Stimulated activated CD4-positive, alpha-beta T cell treated with anti-CD3 and anti-CD28 coated beads, Interleukin-15, amount 100 ng/mL, for 24 hours (primary cell): ENCODE results near the gene CLDN16.

Experiments used
- DNase-seq: peaks from one replicate; pipeline ENCODE4 v3.0.0-alpha.2; 2020

CLDN16 gene

GRCh38 chr3:190387578-190388213, at the start of gene CLDN16:
CLDN16 (plus strand) TSS chr3:190388163; CDS start chr3:190388330, 167 bp downstream.
- no peak for DNase-seq

DNA sequence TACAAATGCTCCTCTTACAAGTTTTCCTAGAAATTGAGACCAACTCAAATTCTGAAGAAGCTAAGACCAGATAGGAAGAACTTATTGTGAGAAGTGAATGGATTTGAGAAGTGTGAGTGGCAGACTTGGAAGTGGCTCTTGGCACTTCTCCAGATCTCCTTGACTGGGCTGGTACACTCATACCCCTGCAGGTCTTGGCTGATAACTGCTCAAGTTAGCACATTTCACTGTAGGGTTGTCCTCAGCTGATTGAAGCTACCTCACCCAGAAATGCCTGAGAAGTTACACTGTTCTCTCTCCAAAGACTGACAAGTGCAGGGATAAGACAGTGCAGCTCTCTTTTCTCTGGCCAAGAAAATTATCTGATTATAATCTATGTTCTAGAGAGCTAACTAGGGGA, 49.2 kb upstream of the CLDN16 start:
- DNase-seq: no peak

GRCh38 chr3:190339130-190339529, 48.8 kb upstream of the CLDN16 start:
- no peak for DNase-seq

DNA sequence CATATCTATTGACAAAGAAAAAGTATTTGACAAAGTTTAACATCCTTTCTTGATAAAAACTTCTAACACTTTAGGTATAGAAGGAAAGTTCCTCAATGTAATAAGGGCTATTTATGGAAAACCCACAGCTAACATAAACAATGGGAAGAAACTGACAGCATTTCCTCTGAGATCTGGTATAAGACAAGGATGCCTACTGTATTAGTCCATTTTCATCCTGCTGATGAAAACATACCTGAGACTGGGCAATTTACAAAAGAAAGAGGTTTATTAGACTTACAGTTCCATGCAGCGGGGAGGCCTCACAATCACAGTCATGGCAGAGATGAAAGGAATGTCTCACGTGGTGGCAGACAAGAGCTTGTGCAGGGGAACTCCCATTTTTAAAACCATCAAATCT, 47.9 kb upstream of the CLDN16 start:
- no peak for DNase-seq

- DNase-seq: no peak
Observed at GRCh38 chr3:190345027-190345821, 42.7 kb upstream of the CLDN16 start.

- DNase-seq: no peak
Observed at GRCh38 chr3:190345878-190346277, 42.1 kb upstream of the CLDN16 start.

- no peak for DNase-seq
Observed at GRCh38 chr3:190346541-190346940, 41.4 kb upstream of the CLDN16 start.

DNA sequence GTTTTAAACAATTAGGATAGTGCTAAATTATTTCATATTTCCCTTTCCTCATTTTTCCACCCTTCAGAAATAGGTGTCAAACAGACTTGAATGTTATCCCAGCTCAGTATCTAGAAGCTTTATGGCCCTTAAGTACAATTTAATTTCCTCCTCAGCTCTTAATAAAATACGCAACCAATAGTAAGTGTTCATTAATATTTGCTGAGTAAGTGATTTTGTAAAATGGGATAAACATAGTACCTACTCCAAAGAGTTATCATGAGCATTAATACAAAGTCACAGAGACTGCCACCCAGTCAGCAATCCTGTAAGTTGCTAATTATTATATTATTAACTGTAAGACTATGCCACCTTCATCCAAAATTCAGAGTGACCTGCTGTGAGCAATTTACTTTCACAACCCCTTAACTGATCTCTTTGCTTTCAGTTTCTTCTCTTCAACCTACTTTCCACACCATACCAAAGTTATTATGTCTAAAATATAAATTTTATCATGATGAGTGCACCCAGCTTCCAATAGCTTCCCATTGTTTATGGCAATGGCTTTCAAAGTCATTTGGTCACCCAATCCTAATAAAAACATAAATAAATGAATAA, 35.0 kb upstream of the CLDN16 start:
- DNase-seq: no peak

DNA sequence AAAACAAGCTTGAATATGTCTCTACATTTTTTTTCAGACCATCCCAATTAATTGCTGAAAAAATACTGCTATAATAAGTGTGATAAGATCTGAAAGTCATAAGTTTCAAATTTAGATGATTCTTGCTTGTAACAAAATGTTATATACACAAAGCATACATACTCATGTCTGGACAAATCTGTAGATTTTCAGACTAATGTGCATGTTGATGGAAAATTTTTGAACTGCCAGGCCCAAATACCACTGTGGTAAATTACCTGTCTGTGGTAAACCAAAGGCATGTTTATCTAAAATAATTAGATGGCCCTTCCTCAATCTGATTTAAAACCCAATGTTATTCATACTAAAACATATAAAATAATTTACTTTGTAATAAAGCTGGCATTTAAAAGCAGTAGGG, 31.7 kb upstream of the CLDN16 start:
- DNase-seq: no peak

DNA sequence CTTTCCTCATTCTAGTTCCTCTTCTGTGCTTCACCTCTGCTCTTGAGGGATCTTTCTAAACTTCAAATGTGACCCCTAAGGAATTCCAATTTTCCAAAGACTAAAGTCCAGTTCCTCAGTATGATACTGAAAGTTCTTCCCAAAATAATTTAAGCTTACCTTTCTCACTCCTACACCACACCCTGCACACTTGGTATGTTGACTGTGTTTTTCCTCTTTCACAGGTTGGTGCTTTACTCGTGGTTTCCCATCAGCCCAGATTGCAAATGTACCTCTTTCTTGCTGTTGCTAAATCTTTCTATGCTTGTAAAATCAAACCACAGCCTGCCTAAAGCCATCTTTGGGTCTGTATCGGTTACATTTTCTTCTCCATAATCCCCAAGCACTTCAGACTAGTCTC, 30.5 kb upstream of the CLDN16 start:
- no peak for DNase-seq

GRCh38 chr3:190359813-190360212, 28.1 kb upstream of the CLDN16 start:
- DNase-seq: no peak

DNA sequence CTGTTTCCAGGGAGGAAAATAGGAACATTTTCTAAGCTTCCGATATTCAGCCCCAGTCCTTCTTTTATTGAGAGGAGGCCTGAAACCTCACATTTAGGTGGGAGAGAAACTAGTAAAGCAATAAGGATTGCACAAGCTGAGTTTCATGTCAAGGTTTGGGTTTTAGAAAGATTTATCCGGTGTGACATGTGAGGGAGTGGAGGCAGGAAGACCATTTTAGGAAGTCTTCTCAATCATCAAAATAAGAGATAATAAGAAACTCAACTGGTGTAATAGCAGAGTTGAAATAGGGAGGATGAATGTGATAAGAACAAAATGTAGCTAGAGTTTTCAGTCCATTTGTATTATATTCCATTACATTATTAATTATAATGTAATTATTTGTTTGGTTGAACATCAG, 27.7 kb upstream of the CLDN16 start:
- DNase-seq: no peak

DNA sequence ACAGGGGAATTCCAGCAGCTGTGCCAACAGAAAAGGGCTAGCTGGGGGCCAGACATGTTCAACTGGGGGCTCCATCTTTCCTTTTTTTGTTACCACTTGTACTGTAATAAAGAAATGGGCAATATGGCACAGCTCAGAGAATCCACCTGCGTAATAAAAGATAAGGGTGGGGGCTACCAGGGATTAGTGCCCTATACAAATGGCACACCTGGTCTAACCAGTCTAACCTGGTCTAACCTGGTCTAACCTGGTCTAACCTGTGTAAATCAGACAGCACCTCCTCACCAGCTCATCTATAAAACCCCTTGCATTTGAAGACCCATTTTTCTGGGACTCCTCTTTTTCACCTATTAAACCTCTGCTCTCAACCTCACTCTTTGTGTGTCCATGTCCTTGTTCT, 26.2 kb upstream of the CLDN16 start:
- DNase-seq: no peak

DNA sequence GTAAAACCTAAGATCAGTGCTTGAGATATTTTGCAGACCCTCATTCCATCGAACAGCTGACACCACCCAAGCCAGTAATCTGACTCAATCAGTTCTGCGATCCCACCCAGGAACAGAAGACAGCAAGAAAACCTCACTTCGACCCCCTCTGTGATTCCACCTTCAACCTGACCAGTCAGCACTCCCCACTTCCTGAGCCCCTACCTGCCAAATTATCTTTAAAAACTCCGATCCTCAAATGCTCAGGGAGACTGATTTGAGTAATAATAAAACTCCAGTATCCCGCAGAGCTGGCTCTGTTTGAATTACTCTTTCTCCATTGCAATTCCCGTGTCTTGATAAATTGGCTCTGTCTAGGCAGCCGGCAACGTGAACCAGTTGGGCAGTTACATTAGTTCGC, 25.7 kb upstream of the CLDN16 start:
- no peak for DNase-seq

- no peak for DNase-seq
Observed at GRCh38 chr3:190366133-190366532, 21.8 kb upstream of the CLDN16 start.

DNA sequence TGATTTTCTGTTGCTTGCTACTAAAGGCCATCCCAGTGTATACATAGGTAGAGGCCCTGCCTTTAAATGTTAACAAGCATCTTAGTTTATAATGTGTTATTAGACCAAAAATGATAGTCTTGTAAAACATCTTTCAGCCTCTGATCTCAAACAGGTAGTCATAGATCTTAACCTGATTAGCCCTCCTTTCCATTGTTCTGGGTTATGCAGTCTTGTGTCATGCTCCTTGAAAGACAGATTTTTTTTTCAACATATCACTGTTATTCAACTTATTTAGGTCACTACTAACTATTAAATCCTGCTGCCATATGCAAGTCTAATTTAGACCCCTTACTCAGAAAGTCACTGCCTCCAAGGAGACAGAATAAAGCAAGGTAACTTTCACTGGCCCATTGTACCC, 19.1 kb upstream of the CLDN16 start:
- DNase-seq: no peak

DNA sequence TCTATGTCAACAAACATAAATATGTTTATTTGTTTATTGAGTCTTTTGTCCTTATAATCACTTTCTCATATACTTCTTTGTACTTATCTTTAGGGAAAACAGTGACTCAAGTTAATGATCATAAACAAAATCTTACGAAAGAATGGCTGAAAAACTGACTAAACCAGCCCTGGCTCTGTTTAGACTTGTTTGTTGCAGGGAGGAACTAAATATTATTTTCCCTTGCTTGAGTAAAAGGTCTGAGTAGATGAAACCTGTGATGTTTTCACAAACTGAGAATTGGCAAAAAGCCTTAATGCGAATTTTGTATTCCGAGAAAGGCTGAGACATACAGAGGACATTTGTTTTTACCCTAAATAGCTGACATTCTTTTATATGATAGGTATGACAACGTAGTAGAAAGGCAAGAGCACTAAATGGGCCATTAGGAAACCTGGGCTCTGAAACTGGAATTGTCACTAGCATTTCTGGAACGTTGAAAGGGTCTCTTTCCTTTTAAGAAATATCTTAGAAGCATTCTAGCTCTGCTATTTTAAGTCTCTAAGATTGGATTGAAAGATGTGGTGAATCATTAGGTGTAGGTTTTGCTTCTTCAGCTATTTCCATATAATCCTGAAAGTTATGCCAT, 18.2 kb upstream of the CLDN16 start:
- DNase-seq: no peak

GRCh38 chr3:190370369-190370768, 17.6 kb upstream of the CLDN16 start:
- no peak for DNase-seq

DNA sequence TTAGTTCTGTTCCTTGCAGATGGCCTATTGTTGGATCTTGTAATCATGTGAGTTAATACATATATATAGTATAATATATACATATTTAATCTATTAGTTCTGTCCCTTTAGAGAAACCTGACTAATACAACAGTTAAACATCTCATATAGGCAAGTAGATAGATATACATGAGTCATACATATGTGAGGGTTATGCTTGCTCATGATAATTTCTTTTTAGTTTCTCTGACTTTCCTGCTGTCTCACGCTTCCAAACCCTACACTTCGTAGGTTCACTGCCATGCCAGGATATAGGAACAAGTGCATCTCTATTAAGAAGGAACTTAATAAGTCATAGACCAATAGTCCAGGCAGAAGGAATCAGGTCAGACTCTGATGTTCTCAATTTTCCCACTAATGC, 16.8 kb upstream of the CLDN16 start:
- no peak for DNase-seq

- DNase-seq: no peak
Observed at GRCh38 chr3:190375246-190375645, 12.7 kb upstream of the CLDN16 start.

- no peak for DNase-seq
Observed at GRCh38 chr3:190375671-190376070, 12.3 kb upstream of the CLDN16 start.

GRCh38 chr3:190378240-190378891, 9.6 kb upstream of the CLDN16 start:
- no peak for DNase-seq

DNA sequence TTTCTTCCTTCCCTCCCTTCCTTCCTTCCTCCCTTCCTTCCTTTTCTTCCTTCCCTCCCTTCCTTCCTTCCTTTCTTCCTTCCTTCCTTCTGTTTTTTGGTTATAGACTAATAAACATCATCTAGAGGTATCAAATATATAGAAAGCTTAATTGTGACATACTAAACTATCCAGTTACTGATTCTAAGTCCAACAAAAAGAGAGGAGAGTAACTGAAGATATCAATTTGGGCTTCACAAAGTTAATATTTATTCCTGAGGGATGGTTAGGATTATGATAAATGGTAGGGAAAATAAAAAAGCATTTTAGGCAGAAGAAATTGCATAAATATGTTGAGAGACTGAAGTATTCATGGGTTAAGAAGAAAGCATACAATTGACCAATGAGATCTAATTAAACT, 7.8 kb upstream of the CLDN16 start:
- DNase-seq: no peak
